Astrocyte (in vitro differentiated cells and primary cell): ENCODE data around the gene CD48. TPM values are rescaled to one million over a fixed set of nuclear protein-coding genes. Genes with fewer than 3 reads are reported as not detected.

Experiments used
- DNase-seq: peaks from one replicate; pipeline ENCODE4 v3.0.0-alpha.2; 2010; ENCODE audit warnings: low read depth
- FAIRE-seq: peaks from 2 replicates; lab custom pipeline; 2011; peaks lifted over from hg19 to GRCh38; lab: Jason Lieb, UNC
- H2AFZ ChIP-seq: 2 replicates; pipeline ENCODE4 v1.6.0; 2012; ENCODE audit warnings: low read depth, low read length, inconsistent platforms
- H3K27ac ChIP-seq: 2 replicates; pipeline ENCODE4 v1.5.1; 2011; ENCODE audit warnings: low read depth, low read length, inconsistent platforms
- H3K27me3 ChIP-seq: 2 replicates; pipeline ENCODE4 v1.6.0; 2011; ENCODE audit warnings: low read length, inconsistent platforms; ENCODE audit not compliant: insufficient read depth
- H3K36me3 ChIP-seq: 2 replicates; pipeline ENCODE4 v1.5.1; 2011; ENCODE audit warnings: low read length, inconsistent platforms; ENCODE audit not compliant: insufficient read depth
- H3K4me1 ChIP-seq: 2 replicates; pipeline ENCODE4 v1.5.1; 2011; ENCODE audit warnings: low read length, inconsistent platforms; ENCODE audit not compliant: insufficient read depth
- H3K4me2 ChIP-seq: 2 replicates; pipeline ENCODE4 v1.6.0; 2012; ENCODE audit warnings: low read length, inconsistent platforms
- H3K4me3 ChIP-seq: 2 replicates; pipeline ENCODE4 v1.5.1; 2011; ENCODE audit warnings: low read depth, mild to moderate bottlenecking, low read length, inconsistent platforms; ENCODE audit not compliant: insufficient read depth
- H3K79me2 ChIP-seq: 2 replicates; pipeline ENCODE4 v1.6.0; 2012; ENCODE audit warnings: mild to moderate bottlenecking, low read length, inconsistent platforms; ENCODE audit not compliant: insufficient read depth
- H3K9ac ChIP-seq: 2 replicates; pipeline ENCODE4 v1.6.0; 2012; ENCODE audit warnings: mild to moderate bottlenecking, low read length, inconsistent platforms
- H3K9me3 ChIP-seq: 2 replicates; pipeline ENCODE4 v1.5.1; 2012; ENCODE audit warnings: low read depth, mild to moderate bottlenecking, low read length, inconsistent platforms; ENCODE audit not compliant: insufficient read depth
- H4K20me1 ChIP-seq: 2 replicates; pipeline ENCODE4 v1.6.0; 2012; ENCODE audit warnings: low read length, inconsistent platforms; ENCODE audit not compliant: insufficient read depth
- H3K27ac Mint-ChIP-seq: one replicate; pipeline ENCODE4 v1.8.0; 2021; ENCODE audit warnings: mild to moderate bottlenecking, mixed read lengths; ENCODE audit not compliant: unreplicated experiment
- H3K27me3 Mint-ChIP-seq: one replicate; pipeline ENCODE4 v1.8.0; 2021; ENCODE audit warnings: low read depth, mixed read lengths; ENCODE audit not compliant: unreplicated experiment
- H3K36me3 Mint-ChIP-seq: one replicate; pipeline ENCODE4 v1.8.0; 2021; ENCODE audit warnings: low read depth, mixed read lengths; ENCODE audit not compliant: unreplicated experiment
- H3K4me1 Mint-ChIP-seq: one replicate; pipeline ENCODE4 v1.8.0; 2021; ENCODE audit warnings: low read depth, mixed read lengths; ENCODE audit not compliant: unreplicated experiment
- H3K4me3 Mint-ChIP-seq: one replicate; pipeline ENCODE4 v1.8.0; 2021; ENCODE audit warnings: mild to moderate bottlenecking, moderate library complexity, mixed read lengths; ENCODE audit not compliant: unreplicated experiment
- H3K9me3 Mint-ChIP-seq: one replicate; pipeline ENCODE4 v1.8.0; 2021; ENCODE audit warnings: mild to moderate bottlenecking, mixed read lengths; ENCODE audit not compliant: unreplicated experiment
- EZH2 ChIP-seq: IDR thresholded peaks from 2 replicates; pipeline ENCODE4 v1.6.1; 2012; ENCODE audit warnings: mild to moderate bottlenecking, low read length, inconsistent platforms; ENCODE audit not compliant: insufficient read depth
- total RNA-seq: library from RNA; stranded (reverse); gene quantifications from 2 replicates; pipeline ENCODE4 v1.2.1, GENCODE V29; 2021
- TF ChIP-seq, protein P1 (sequence below): IDR thresholded peaks from 2 replicates; pipeline ENCODE4 v1.5.1; 2011; ENCODE audit warnings: low read depth, mild to moderate bottlenecking, inconsistent platforms, low read length, moderate library complexity; ENCODE audit not compliant: insufficient read depth

Gene CD48
- total RNA-seq, 1 donor from 2014 or later: not detected

DNA sequence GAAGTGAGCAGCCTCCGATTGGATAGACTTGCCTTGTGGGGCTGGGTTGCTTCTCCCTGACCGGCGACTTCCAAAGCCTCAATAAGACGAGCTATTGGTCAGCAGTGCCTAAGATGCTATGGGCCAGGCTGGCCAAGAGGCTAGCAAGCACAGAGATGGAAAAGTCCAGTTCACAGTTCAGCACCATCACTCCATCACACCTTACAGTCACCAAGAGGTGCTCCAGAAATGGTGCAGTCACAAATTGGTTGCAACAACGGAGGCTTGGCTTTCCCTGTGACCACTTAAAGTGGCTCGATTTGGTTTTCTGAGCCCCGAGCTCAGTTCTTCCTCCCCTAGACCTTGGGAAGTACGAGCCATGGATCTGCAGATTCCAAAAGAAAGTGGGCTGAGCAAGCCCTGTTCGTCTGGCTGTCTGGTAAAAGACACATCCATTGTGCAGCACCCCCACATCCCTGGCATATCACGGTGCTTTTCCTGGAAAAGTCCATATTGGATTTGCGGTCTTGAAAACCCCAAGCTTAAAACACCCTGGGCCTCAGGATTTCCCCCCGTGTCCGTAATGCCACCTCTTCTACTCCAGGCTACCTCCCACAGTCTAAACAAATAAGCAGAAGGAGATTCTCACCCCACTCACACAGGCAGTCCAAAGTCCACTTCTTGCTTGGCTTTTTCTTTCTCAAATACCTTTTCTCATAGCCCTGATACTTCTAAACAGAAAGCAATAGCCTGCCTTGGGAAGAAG, 66.1 kb downstream of the CD48 start:
- Histone ChIP-seq H3K9ac (no peak overlapping the region), H4K20me1 (no peaks in the 10 kb centered on the region), H3K9me3 (no peaks in the 10 kb centered on the region), H3K79me2 (no peaks in the 10 kb centered on the region), H3K4me3 (no peak overlapping the region), H3K4me1 (no peaks in the 10 kb centered on the region), H3K4me2 (no peak overlapping the region), H2AFZ (no peak overlapping the region), H3K27me3 (no peaks in the 10 kb centered on the region), H3K36me3 (no peaks in the 10 kb centered on the region), H3K27ac (no peak overlapping the region)
- H3K4me1 Mint-ChIP-seq: peaks cover 4% of the 10 kb centered on the region
- no peaks in the 10 kb centered on the region for H3K36me3 Mint-ChIP-seq
- no peak for DNase-seq
- peaks cover 16% of the 10 kb centered on the region for H3K27me3 Mint-ChIP-seq
- no peaks in the 10 kb centered on the region for H3K9me3 Mint-ChIP-seq
- TF ChIP-seq, protein P1, sequence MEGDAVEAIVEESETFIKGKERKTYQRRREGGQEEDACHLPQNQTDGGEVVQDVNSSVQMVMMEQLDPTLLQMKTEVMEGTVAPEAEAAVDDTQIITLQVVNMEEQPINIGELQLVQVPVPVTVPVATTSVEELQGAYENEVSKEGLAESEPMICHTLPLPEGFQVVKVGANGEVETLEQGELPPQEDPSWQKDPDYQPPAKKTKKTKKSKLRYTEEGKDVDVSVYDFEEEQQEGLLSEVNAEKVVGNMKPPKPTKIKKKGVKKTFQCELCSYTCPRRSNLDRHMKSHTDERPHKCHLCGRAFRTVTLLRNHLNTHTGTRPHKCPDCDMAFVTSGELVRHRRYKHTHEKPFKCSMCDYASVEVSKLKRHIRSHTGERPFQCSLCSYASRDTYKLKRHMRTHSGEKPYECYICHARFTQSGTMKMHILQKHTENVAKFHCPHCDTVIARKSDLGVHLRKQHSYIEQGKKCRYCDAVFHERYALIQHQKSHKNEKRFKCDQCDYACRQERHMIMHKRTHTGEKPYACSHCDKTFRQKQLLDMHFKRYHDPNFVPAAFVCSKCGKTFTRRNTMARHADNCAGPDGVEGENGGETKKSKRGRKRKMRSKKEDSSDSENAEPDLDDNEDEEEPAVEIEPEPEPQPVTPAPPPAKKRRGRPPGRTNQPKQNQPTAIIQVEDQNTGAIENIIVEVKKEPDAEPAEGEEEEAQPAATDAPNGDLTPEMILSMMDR: no peak
- TF ChIP-seq EZH2: no peak
- no peak overlapping the region for H3K27ac Mint-ChIP-seq
- H3K4me3 Mint-ChIP-seq: no peak overlapping the region
- no peak for FAIRE-seq

DNA sequence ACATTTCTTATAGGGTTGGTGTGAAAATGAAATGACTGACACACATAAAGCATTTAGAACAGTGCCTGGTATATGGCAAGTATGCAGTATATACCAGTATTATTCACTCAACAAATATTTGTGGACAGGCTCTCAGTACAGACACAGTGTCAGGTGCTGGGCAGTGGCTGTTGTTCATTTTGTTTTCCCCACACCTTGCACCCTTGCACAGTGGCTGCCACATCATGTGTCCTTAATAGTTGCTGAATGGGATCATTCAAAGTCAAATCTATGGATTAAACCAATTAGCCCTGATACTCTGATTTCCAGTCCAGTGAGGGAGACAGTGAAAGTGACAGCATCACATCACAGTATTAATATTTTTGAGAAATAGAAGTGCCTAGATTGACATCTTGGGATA, 67.2 kb downstream of the CD48 start:
- H4K20me1 ChIP-seq: no peaks in the 10 kb centered on the region
- no peak overlapping the region for H3K9ac ChIP-seq
- FAIRE-seq: no peak
- Mint-ChIP-seq H3K27me3 (peaks cover 16% of the 10 kb centered on the region), H3K9me3 (no peaks in the 10 kb centered on the region), H3K4me1 (peaks cover 11% of the 10 kb centered on the region), H3K27ac (no peak overlapping the region), H3K36me3 (no peaks in the 10 kb centered on the region), H3K4me3 (no peak overlapping the region)
- H3K79me2 ChIP-seq: no peaks in the 10 kb centered on the region
- no peak for DNase-seq
- H3K4me3 ChIP-seq: no peak overlapping the region
- no peak for TF ChIP-seq EZH2
- TF ChIP-seq, protein P1: no peak
- H3K4me2 ChIP-seq: no peak overlapping the region
- no peaks in the 10 kb centered on the region for H3K4me1 ChIP-seq
- no peak overlapping the region for H2AFZ ChIP-seq
- no peak overlapping the region for H3K27ac ChIP-seq
- H3K36me3 ChIP-seq: no peaks in the 10 kb centered on the region
- no peaks in the 10 kb centered on the region for H3K9me3 ChIP-seq
- no peaks in the 10 kb centered on the region for H3K27me3 ChIP-seq

DNA sequence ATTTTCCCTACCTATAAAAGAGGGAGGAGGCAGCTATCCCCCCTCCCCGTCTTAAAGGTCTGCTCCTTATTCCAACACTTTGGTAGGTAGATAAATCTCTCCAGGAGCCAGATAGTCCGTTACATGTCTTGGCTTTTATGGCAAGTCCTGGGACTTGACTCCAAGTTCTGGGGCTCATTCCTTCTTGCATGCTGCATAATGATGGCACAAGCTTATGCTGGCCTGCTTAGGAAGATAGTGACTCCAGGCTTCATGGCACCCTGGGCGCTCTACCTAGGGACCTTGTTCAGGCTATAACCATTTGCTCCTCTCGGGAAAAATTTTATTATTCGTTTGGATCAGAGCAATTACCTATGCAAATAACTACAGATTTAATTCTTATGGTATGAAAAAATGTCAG, 68.5 kb downstream of the CD48 start:
- DNase-seq (no peak), FAIRE-seq (no peak)
- H3K9me3 Mint-ChIP-seq: no peaks in the 10 kb centered on the region
- no peaks in the 10 kb centered on the region for H3K36me3 Mint-ChIP-seq
- H3K36me3 ChIP-seq: no peaks in the 10 kb centered on the region
- H3K27ac Mint-ChIP-seq: no peak overlapping the region
- no peak overlapping the region for H3K4me2 ChIP-seq
- no peak overlapping the region for H3K27ac ChIP-seq
- H4K20me1 ChIP-seq: no peaks in the 10 kb centered on the region
- no peak overlapping the region for H2AFZ ChIP-seq
- H3K4me1 Mint-ChIP-seq: peaks cover 22% of the 10 kb centered on the region
- no peaks in the 10 kb centered on the region for H3K27me3 ChIP-seq
- H3K9ac ChIP-seq: no peak overlapping the region
- H3K4me3 Mint-ChIP-seq: no peak overlapping the region
- no peaks in the 10 kb centered on the region for H3K79me2 ChIP-seq
- no peaks in the 10 kb centered on the region for H3K9me3 ChIP-seq
- TF ChIP-seq EZH2: no peak
- TF ChIP-seq, protein P1: no peak
- H3K27me3 Mint-ChIP-seq: peaks cover 16% of the 10 kb centered on the region
- no peak overlapping the region for H3K4me3 ChIP-seq
- no peaks in the 10 kb centered on the region for H3K4me1 ChIP-seq
